Hepatocyte (in vitro differentiated cells): ENCODE results near the gene HSPA12A. TPM values are rescaled to one million over a fixed set of nuclear protein-coding genes. Genes with fewer than 3 reads are reported as not detected.

Experiments
- DNase-seq: peaks from one replicate; pipeline ENCODE4 v3.0.0-alpha.2; 2016; ENCODE audit warnings: low spot score
- H2AFZ ChIP-seq: fragments of 200-600 bp; sonication (generic); 2 replicates; pipeline ENCODE4 v1.6.0; 2016; ENCODE audit warnings: antibody characterized with exemption, mild to moderate bottlenecking
- H3K27ac ChIP-seq: fragments of 200-600 bp; sonication (generic); 2 replicates; pipeline ENCODE4 v1.5.1; 2016; ENCODE audit warnings: mild to moderate bottlenecking
- H3K27me3 ChIP-seq: fragments of 200-600 bp; sonication (generic); 2 replicates; pipeline ENCODE4 v1.6.1; 2016
- H3K36me3 ChIP-seq: fragments of 200-600 bp; sonication (generic); replicated peaks from 2 replicates; pipeline ENCODE4 v1.5.1; 2016; ENCODE audit warnings: low read depth; ENCODE audit not compliant: insufficient read depth
- H3K4me1 ChIP-seq: fragments of 200-600 bp; sonication (generic); 2 replicates; pipeline ENCODE4 v1.5.1; 2016; ENCODE audit warnings: mild to moderate bottlenecking, moderate library complexity; ENCODE audit not compliant: insufficient read depth
- H3K4me2 ChIP-seq: fragments of 200-600 bp; sonication (generic); 2 replicates; pipeline ENCODE4 v1.6.0; 2016
- H3K4me3 ChIP-seq: fragments of 200-600 bp; sonication (generic); 2 replicates; pipeline ENCODE4 v1.5.1; 2016; ENCODE audit warnings: mild to moderate bottlenecking
- H3K79me2 ChIP-seq: fragments of 200-600 bp; sonication (generic); 2 replicates; pipeline ENCODE4 v1.6.0; 2017; ENCODE audit warnings: mild to moderate bottlenecking
- H3K9me2 ChIP-seq: fragments of 200-600 bp; sonication (generic); replicated peaks from 2 replicates; pipeline ENCODE4 v1.6.0; 2017; ENCODE audit warnings: mild to moderate bottlenecking; ENCODE audit not compliant: insufficient read depth
- H3K9me3 ChIP-seq: fragments of 200-600 bp; sonication (generic); 2 replicates; pipeline ENCODE4 v1.5.1; 2016; ENCODE audit warnings: low read depth, mild to moderate bottlenecking
- H4K20me1 ChIP-seq: fragments of 200-600 bp; sonication (generic); 2 replicates; pipeline ENCODE4 v1.6.0; 2016; ENCODE audit warnings: mild to moderate bottlenecking; ENCODE audit not compliant: insufficient read depth, poor library complexity, severe bottlenecking
- CTCF ChIP-seq: fragments of 200-600 bp; sonication (generic); IDR thresholded peaks from 2 replicates; pipeline ENCODE4 v1.5.1; 2016; ENCODE audit warnings: antibody characterized with exemption, mild to moderate bottlenecking; ENCODE audit not compliant: poor library complexity
- EZH2 ChIP-seq: fragments of 200-600 bp; sonication (generic); IDR thresholded peaks from 2 replicates; pipeline ENCODE4 v1.6.1; 2016; ENCODE audit warnings: antibody characterized with exemption, mild to moderate bottlenecking, borderline replicate concordance
- EZH2phosphoT487 ChIP-seq: fragments of 200-600 bp; sonication (generic); IDR thresholded peaks from one replicate; pipeline ENCODE4 v1.6.1; 2018; ENCODE audit warnings: antibody characterized with exemption, mild to moderate bottlenecking, low read depth, moderate library complexity; ENCODE audit not compliant: unreplicated experiment, severe bottlenecking
- WGBS: methylation state at CpG from one replicate; pipeline ENCODE4 v1.1.6; 2016; ENCODE audit warnings: low lambda C conversion rate; ENCODE audit errors: missing lambda C conversion rate; 5-methylcytosine and 5-hydroxymethylcytosine counted together
- polyA plus RNA-seq: library from polyadenylated mRNA; unstranded; fragments of >200 nt; fragmentation: Nextera tagmentation; extraction: Ambion mirVana; gene quantifications from 2 replicates; pipeline ENCODE4 v1.2.1, GENCODE V29; 2016
- total RNA-seq: library from RNA; depleted of rRNA; stranded (reverse); fragments of >200 nt; gene quantifications from 2 replicates; pipeline ENCODE4 v1.2.3, GENCODE V29; 2014

HSPA12A gene
- total and polyA plus RNA-seq, 2 experiments from 2014 or later: 8.7 to 9.9 TPM

- H3K36me3 ChIP-seq: no peaks in the 10 kb centered on the region
- TF ChIP-seq EZH2: no peak
- no peak for TF ChIP-seq EZH2phosphoT487
- no peak for TF ChIP-seq CTCF
These were observed 66.2 kb downstream of the HSPA12A start for GRCh38 chr10:116676118-116676517.

GRCh38 chr10:116674901-116675423 lies 67.4 kb downstream of the HSPA12A start:
- no peaks in the 10 kb centered on the region for H3K9me2 ChIP-seq
- H2AFZ ChIP-seq: no peak overlapping the region
- H3K27ac ChIP-seq: no peak overlapping the region
- TF ChIP-seq CTCF (no peak), EZH2phosphoT487 (no peak), EZH2 (no peak)
- no peaks in the 10 kb centered on the region for H3K36me3 ChIP-seq
- no peaks in the 10 kb centered on the region for H3K27me3 ChIP-seq
- H3K79me2 ChIP-seq: no peaks in the 10 kb centered on the region
- no peak for DNase-seq
- no peak overlapping the region for H3K4me2 ChIP-seq
- H3K4me1 ChIP-seq: no peaks in the 10 kb centered on the region
- H3K9me3 ChIP-seq: no peaks in the 10 kb centered on the region
- WGBS: 97% methylated on average over 31 of the region's 32 CpGs
- H4K20me1 ChIP-seq: no peaks in the 10 kb centered on the region
- no peak overlapping the region for H3K4me3 ChIP-seq

More at GRCh38 chr10:116676118-116676517, 66.2 kb downstream of the HSPA12A start:
- Histone ChIP-seq H2AFZ (no peak overlapping the region), H3K9me2 (no peaks in the 10 kb centered on the region), H3K4me2 (no peak overlapping the region), H3K9me3 (no peaks in the 10 kb centered on the region), H3K4me1 (no peaks in the 10 kb centered on the region), H3K4me3 (no peak overlapping the region), H3K27me3 (no peaks in the 10 kb centered on the region), H3K79me2 (no peaks in the 10 kb centered on the region), H3K27ac (no peak overlapping the region), H4K20me1 (no peaks in the 10 kb centered on the region)
- DNase-seq: no peak
- 87% methylated on average over 11 of the region's 11 CpGs for WGBS

GRCh38 chr10:116673866-116674265 lies 68.5 kb downstream of the HSPA12A start:
- H2AFZ ChIP-seq: no peak overlapping the region
- H4K20me1 ChIP-seq: no peaks in the 10 kb centered on the region
- no peak overlapping the region for H3K4me2 ChIP-seq
- no peak overlapping the region for H3K27ac ChIP-seq
- H3K9me3 ChIP-seq: no peaks in the 10 kb centered on the region
- no peak for DNase-seq
- 84% methylated on average over 2 of the region's 2 CpGs for WGBS
- no peaks in the 10 kb centered on the region for H3K36me3 ChIP-seq
- no peaks in the 10 kb centered on the region for H3K27me3 ChIP-seq
- no peak for TF ChIP-seq CTCF
- no peak for TF ChIP-seq EZH2
- no peak for TF ChIP-seq EZH2phosphoT487
- no peak overlapping the region for H3K4me3 ChIP-seq
- no peaks in the 10 kb centered on the region for H3K79me2 ChIP-seq
- H3K9me2 ChIP-seq: no peaks in the 10 kb centered on the region
- no peaks in the 10 kb centered on the region for H3K4me1 ChIP-seq

- H3K4me2 ChIP-seq: no peak overlapping the region
- no peaks in the 10 kb centered on the region for H3K4me1 ChIP-seq
- H2AFZ ChIP-seq: no peak overlapping the region
- no peak overlapping the region for H3K4me3 ChIP-seq
- WGBS: 98% methylated on average over 5 of the region's 5 CpGs
- H3K9me3 ChIP-seq: no peaks in the 10 kb centered on the region
- TF ChIP-seq EZH2phosphoT487: no peak
- TF ChIP-seq CTCF: no peak
- no peak for TF ChIP-seq EZH2
- DNase-seq: no peak
- no peaks in the 10 kb centered on the region for H3K9me2 ChIP-seq
- no peaks in the 10 kb centered on the region for H3K27me3 ChIP-seq
- H3K79me2 ChIP-seq: no peaks in the 10 kb centered on the region
- H3K36me3 ChIP-seq: no peaks in the 10 kb centered on the region
- no peak overlapping the region for H3K27ac ChIP-seq
- no peaks in the 10 kb centered on the region for H4K20me1 ChIP-seq
These were observed 69.5 kb downstream of the HSPA12A start for GRCh38 chr10:116672891-116673290.
